ENCODE measurements around the gene NTSR1.

The NTSR1 gene

GRCh38 chr20:62760856-62761758 is 52.5 kb downstream of the NTSR1 start:
- DNase-seq, result no peak

DNA sequence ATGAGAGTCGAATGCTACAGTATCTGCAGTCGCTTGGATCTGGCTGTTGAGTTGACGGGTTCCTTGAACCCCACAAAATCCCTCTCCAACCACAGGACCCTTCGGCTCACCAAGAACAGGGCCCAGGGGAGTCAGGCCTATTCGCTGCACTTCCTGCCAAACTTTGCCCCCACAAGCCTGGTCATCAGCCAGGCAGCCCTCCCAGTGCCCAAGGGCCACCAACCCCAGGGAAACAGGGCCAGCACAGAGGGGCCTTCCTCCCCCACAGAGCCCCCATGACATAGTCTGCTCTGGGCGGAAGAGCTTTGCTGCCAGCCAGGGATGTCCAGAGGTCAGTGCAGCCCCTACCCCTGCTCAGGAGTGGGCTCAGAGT is 53.1 kb downstream of the NTSR1 start:
- DNase-seq, result no peak

DNA sequence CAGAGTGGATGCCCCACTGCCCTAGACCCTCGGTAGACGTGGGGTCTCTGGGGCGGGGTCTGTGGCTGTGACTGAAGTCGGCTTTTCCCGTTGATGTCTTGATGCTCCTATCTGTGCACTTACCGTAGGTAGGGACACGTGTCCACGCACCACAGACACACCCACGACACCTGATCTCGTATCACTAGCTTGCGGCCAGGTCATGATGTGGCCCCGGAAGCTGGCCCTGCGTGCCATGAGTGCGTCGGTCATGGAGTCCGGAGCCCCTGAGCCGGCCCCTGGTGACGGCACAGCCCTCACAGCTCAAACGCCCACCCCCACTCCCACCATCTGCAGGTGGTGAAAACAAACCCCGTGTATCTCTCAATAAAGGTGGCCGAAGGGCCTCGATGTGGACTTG is 53.7 kb downstream of the NTSR1 start:
- no peak for DNase-seq

DNA sequence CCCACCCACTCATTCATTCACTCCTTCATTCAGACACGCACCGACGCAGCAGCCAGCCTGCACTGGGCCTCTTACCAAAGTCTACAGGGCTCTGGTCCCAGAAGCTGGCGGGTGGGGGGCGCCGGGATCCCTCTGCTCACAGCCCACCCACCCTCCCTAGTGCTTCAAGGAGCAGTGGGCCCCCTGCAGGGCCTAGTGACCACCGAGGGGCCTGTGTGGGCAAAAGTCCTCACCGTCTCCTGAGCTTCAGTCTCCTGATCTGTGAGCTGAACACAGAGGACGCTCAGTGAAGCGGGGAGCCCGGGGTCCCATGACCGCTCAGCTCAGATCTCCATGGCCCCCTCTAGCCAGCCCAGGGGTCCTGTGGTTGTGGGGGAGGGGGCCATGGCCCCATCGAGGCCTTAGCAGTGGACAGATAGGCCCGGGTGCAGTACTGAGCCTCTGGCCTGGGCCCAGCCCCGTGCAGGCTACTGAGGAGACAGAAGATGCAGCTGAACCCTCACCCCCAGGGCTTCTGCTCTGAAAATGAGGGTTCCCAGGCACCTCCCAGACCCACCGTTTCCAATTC is 54.2 kb downstream of the NTSR1 start:
- no peak for DNase-seq

DNA sequence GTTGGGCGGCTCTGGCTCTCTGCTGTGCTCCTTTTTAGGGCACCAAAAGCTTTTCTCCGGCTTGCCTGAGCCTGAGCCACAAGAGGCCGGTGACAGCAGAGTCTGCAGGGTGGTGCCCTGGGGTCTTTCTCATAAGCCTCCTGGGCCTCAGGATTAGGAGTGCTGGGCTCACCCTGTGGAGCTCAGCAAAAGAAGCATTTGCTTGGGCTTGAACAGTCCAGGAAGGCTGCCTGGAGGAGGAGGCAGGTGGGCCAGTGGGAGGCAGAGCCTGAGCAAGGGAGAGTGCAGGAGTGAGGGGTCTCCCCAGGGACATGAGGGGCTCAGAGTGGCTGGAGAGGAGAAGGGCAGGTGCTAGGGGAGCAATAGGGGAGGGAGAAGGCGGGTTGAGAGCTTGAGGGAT is 54.8 kb downstream of the NTSR1 start:
- DNase-seq, result no peak

- DNase-seq, result no peak
Observed at GRCh38 chr20:62764156-62764935, 55.7 kb downstream of the NTSR1 start.

DNA sequence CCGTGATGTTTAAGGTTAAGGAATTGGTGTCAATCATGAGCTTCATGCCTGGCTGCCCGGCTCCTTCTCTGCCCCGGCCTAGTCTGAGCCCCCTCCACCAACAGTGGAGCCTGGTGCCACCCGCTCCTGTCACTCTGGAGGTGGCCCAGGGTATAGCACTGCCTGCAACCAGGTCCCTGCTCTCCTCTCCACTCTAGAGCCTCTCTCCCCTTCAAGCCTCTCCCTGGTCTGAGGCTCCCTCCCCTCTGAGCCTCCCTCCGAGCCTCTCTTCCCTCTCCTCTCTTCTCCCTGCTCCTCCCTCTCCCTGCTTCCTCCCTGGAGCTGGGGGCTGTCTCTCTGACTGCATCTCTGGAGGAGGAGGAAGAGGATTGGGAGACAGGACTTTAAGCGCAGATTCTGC is 56.4 kb downstream of the NTSR1 start:
- no peak for DNase-seq

DNA sequence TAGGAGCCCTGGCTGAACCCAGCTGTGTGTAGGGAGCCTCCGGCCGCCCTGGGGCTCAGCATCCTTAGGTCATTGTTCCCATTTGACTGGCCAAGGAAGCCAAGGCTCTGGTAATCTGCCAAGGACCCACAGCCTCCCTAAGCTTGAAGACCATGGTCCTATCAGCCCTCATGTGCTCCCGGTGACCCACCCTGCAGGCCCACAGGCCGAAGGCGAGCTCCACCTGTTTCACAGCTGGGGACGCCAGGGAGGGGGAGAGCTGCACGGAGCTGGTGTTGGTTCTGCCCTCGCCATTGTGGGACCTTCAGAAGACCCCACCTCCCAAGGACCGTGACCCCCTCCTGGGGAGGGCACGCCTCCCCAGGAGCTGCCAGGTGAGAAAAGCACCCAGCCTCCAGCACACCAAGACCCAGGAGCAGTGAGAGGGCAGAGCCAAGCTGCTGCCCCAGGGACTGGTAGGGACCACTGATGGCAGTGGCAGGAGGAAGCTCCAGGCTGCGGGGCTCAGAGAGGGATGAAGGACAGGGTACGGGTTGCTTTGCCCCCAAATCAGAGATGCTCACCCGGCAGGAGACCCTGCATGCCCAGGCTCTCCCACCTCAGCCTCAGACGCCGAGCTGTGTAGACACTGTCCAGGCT is 56.9 kb downstream of the NTSR1 start:
- no peak for DNase-seq

- DNase-seq, result no peak
Observed at GRCh38 chr20:62766071-62766450, 57.4 kb downstream of the NTSR1 start.

- no peak for DNase-seq
Observed at GRCh38 chr20:62766716-62767115, 58.1 kb downstream of the NTSR1 start.

DNA sequence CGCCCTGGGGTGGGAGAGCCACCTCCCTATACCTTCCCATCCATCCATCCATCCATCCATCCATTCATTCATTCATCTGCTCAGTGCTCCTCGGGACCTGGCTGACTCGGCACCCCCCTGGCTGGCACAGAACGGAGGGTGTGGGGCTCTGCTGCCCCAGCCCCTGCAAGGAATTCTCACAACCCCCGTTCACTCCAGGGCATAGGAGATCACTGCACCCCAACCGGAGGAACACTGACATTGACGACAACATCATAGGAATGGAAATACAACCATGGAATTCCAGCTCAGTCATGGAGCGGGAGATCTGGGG is 59.6 kb downstream of the NTSR1 start:
- DNase-seq, result no peak

GRCh38 chr20:62768551-62769287 is 60.1 kb downstream of the NTSR1 start:
- no peak for DNase-seq

DNA sequence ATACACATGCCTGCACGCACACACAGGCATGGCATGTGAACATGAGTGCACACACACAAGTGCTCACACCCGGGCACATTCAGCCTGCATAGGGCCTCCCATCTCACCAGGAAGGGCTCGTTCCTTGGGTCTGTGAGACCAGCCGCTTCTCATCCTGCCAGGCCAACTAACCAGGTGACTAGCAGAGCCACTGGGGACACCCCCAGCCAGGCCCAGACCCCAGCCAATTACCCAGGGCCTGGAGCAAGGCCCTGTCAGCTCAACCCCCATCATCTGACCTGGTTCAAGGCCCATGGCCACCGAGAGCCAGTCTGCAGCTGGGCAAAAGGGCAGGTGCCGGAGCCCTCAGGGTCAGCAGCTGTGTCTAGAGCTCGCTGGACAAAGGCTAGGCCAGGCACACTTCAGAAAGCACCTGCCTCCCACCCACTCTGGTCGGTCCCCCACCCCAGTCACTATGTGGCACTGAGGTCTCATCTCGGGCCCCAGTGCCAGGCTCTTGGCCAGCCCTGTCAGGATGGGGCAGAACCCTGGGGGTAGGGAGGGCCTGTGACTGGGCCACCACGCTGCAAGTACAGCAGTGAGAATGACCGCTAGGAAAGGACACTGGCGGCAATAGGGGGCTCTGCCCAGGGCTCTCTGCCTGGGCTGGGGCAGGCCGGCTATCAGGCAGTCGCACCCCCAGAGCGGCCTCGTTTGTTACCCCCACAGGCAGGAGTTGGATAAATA is 60.9 kb downstream of the NTSR1 start:
- DNase-seq, result no peak

- DNase-seq, result no peak
Observed at GRCh38 chr20:62770111-62770910, 61.7 kb downstream of the NTSR1 start.

DNA sequence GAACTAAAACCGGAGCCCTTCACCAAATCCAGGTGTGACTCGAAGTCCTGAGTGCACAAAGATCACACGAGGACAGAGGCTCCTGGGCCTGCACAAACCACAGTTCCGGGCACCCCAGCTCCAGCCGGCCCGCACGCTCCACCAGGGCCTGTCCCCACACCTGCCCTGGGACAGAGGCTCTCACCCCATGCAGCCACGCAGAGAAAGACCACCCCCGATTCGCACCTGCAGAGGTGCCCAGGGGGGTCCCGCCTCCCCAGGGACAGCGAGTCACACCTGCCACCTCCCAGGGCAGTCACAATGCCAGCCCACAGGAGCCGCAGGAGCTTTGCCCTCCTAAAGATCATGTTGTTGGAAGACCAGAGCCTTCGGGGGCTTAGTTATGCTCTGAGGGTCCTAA is 62.3 kb downstream of the NTSR1 start:
- DNase-seq, result no peak

GRCh38 chr20:62771396-62772102 is 62.9 kb downstream of the NTSR1 start:
- no peak for DNase-seq

- no peak for DNase-seq
Observed at GRCh38 chr20:62772103-62772611, 63.5 kb downstream of the NTSR1 start.

GRCh38 chr20:62772619-62772989 is 64.0 kb downstream of the NTSR1 start:
- no peak for DNase-seq

DNA sequence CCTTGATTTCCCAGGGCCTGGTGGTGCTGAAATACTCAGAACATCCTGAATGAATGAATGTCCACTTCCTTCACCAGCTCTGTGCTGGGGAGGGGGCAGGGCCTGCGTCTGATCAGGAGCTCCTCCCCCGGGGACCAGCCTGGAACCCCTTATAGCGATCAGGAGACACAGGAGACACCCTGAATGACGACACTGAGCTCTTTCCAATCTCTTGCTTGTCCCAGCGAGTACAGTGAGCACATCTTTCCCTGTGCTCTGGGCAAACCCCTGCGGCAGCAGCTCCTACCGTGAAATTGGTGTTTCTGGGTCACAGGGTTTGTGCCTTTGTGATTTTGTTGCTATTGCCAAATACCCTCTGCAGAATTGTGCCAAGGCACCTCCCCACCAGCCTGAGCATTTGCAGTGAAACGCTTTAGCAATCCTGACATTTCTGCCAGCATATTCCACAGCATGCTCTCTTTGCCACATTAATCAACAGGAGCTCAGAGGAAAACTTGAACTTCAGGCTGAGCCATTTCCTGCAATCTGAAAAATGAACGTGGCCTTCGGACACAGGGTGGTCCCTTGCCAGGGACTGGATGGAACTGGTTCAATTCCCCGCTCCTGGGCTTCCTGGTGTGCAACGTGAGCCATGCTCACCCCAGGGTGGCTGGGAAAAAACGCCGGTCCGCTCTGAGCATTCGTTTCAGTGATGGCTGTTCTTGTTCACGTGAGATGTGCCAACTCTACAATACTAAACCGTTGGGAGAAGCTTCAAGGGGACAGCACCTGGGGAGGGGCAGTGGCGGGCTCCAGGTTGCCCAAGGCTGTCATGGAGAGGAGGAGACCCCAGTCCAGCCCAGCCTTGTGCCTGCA is 64.6 kb downstream of the NTSR1 start:
- no peak for DNase-seq
